Tibial nerve (tissue), 3 donors: Measurements from ENCODE around the gene NTSR1.

Source experiments
- CTCF ChIP-seq, 5 experiments: fragments of 200-600 bp in 3 of 5; fragments of 450-650 bp in 2 of 5; sonication (generic) in 3 of 5; IDR thresholded peaks; one replicate each; pipeline ENCODE4 v1.5.1; 2016 to 2019; ENCODE audit warnings: antibody characterized with exemption in 5 of 5, mild to moderate bottlenecking in 3 of 5, moderate library complexity in 2 of 5
- POLR2A ChIP-seq, 2 donors: fragments of 450-650 bp; IDR thresholded peaks; one replicate each; pipeline ENCODE4 v1.6.1; 2017; ENCODE audit warnings: antibody characterized with exemption in 2 of 2, mild to moderate bottlenecking in 2 of 2, moderate library complexity in 2 of 2

GRCh38 chr20:62768551-62769287 is 60.1 kb downstream of the NTSR1 start:
- TF ChIP-seq POLR2A (IDR thresholded peaks at IDR 0.05) (no peak), CTCF (IDR thresholded peaks at IDR 0.05) (no peak)
